DMS53 treated with DMSO at 0.1 percent for 48 hours (cell line): Measurements from ENCODE around the gene CALB2.
"Not testable (repeated sequence)": the region's sequence is repeated elsewhere in the genome, so short reads cannot be mapped to it uniquely, and the experiment has no call there.

Experiments
- DNase-seq: peaks from one replicate; lab custom pipeline; 2025; ENCODE audit not compliant: unreplicated experiment; lab: John Stamatoyannopoulos, UW

CALB2 gene

DNA sequence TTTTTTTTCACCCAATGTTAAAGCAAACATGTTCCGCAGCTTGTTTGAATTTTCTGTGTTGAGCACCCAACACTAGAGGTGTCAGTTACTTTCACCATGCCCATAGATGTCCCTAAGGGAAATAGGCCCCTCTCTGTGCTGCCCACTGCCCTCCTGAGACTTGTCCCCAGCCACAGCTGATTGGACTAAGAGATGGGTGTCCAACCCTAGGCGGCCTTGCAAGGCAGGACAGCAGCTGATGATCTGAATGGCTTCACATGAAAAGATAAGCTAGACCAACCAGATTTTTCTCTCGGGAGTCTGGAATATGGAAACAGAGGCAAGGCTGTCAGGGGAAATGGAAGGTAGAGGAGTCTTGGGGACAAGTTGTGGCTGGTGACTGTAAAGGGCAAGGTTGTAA is 6.1 kb upstream of the CALB2 start:
- no peak for DNase-seq

- no peak for DNase-seq
Observed at GRCh38 chr16:71352963-71353460, 5.5 kb upstream of the CALB2 start.

DNA sequence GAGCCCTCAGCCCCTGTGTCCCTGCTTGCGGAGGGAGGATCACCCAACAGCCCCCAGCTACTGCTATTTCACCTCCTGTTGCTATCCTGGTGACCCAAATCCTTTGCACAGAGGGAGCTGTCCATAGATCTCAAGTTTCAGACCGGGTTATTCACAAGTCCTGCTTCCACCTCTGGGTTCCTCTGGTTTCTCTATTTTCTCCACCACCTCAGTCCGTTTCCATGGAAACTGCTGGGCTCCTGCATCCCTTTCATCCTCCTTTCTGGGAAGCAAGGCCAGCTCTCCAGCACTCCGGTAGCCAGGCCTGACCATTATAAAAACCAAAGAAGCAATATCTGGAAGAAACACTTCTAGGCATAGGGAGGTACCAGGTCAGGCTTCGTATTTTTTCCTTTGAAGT is 4.8 kb upstream of the CALB2 start:
- no peak for DNase-seq

DNA sequence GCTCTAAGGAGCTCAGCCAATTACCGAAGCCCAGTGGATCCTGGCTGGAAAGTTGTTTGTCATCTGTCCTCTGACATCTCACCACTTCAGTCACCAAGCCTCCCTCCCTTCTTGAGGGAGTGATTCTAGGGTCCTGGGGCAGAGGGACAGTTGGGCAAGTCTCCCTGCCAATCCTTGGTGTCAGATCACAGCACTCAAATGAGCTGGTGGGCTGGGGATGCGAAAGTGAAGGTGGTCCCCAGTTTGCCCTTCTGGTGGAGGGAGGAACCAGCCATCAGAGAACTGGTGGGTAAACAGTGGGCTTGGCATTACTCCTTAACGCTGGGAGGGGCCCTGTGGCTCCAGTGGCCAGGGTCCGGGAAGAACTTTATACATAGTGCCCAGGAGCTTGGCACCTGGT is 4.4 kb upstream of the CALB2 start:
- no peak for DNase-seq

DNA sequence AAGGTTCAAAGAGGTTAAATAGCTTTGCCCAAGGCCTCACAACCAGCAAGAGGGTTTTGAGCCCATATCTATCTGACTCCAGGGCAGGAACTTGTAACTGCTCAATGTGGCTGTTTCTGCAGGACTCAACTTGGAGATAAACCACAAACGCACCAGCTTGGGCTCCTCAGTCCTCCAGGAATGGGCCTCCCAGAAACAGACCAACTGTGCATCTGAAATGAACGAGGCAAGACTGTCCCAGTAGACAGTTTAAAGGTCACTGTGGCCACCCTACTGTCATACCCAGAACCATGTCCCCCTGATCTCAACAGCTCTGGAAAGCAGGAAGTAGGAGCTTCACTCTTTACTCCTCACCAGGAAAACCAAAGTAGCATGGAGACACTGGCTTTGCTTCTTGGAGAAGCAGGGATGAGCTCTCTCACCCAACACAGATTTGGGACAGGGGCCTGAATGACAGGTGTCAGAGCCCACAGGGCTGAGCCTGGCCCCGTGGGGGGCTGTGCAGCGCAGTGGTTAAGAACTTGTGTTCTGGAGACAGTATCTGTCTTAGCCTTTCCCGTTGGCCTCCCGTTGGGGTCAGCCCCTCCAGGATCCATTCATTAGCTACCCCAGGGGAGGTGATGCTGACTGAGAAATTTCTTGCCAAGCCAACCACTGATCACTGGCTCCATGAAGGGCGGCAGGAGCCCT is 2.3 kb upstream of the CALB2 start:
- no peak for DNase-seq

- not testable (repeated sequence) for DNase-seq
Observed at GRCh38 chr16:71356936-71357335, 1.6 kb upstream of the CALB2 start.

DNA sequence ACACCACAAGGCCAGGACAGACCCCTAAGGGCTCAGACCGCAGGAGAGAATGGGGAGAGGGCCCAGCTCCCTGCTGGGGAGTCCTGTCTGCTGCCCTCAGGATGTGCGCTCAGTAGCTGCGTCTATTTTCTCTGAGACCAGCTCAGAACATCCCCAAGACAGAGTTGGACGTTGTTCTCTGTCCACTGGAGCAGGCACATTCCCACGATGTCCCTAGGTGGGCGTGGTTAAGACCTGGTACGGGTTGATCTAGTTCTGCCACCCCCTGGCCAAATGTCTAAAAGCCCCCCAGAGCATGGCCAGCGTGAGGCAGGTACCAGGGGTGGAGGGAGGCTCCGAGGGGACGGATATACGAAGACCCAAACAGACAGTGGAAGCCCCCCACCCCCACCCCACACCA is 842 bp upstream of the CALB2 start:
- no peak for DNase-seq

DNA sequence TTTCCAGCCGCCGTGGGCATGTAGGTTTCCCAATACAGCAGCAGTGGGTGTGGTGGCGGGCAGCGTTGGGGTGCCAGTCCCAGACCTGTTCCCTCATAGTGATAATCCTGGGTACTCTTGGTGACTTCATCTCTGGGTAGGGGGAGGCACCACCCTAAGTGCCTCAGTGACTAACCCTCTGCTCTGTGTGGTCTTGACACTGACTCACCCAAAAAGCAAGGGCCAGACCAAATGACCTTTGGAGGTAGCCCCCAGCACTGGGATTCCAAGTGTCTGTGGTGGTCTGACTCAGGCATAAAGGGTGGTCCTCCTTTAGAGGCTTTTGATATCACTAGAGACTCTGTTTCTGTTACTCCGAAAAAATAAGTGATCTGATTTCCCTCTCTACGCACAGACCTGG is 908 bp downstream of the CALB2 start:
- DNase-seq = no peak

DNA sequence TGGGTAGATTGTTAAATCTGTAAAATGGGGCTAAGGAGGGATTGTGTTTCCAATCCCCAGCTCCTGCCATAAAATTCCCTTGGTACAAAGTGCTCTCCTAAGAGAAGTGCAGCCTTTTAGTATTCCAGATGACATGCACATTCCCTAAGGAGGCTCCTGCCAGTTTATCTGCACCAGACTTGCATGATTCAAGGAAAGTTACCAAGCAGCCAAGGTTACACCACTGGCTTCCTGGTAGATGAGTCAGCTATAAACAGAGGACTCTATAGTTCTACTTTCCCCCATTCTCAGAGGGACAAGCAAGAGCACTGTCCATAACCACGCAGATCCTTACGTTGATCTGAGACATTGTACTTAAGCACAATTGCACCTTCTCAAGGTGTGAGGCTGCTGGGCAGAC is 1.9 kb downstream of the CALB2 start:
- DNase-seq = no peak

GRCh38 chr16:71364133-71364681 is 5.7 kb downstream of the CALB2 start:
- DNase-seq = no peak

DNA sequence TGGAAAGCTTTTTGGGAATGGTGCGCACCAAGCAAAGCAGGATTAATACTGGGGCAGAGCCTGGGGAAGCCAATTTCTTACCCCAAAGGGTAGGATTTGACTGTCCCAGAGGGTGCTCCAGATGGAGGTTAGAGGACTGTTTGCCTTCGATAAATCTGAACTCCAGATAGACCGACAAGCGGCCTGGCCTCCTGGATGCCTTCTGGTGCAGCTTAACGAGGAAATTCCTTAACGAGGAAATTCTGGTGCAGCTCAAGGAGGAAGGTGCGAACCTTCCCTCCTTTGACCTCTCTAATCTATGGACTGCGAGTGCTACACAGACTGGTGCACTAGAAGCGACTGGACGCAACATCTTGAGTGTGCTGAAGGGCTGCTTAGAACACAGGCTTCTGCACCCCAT is 6.5 kb downstream of the CALB2 start:
- DNase-seq = no peak

GRCh38 chr16:71367241-71367976 is 8.9 kb downstream of the CALB2 start:
- DNase-seq = peak; percentile 39

GRCh38 chr16:71368958-71369357 is 10.4 kb downstream of the CALB2 start:
- no peak for DNase-seq

DNA sequence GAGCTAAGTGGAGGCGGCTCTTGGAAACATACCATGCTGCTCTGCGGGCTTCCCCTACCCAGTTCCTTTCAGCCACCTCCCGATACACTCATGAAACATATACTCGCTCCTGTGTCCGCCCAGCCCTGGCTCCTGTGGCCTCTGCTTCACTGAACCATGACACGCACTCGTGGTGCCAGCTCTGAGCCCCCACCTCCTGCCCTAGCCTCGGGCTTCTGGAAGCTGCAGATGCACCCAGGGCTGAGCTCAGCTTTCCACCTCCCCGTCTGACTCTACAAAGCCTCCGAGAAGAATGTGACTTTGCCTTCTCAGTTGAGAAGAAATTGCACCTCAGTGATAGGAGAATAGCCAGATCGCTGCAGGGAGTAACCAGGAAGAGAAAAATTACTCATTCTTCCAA is 11.0 kb downstream of the CALB2 start:
- no peak for DNase-seq

DNA sequence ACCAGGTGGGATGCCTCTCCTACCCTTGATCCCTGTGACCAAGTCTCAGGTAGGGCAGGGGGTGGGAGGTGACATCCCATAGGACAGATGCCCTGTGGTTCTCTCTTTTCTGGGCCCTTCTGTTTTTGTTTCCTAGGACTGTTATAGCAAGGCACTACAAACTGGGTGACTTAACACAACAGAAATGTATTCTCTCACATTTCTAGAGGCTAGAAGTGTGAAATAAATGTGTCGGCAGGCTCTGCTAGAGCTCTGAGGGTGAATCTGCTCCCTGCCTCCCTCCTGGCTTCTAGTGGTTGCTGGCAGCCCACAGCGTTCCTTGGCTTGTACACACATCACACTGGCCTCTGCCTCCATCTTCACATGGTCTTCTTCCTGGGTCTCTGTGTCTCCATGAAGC is 12.7 kb downstream of the CALB2 start:
- DNase-seq = no peak

- no peak for DNase-seq
Observed at GRCh38 chr16:71373073-71373472, 14.6 kb downstream of the CALB2 start.

- no peak for DNase-seq
Observed at GRCh38 chr16:71376465-71377157, 18.1 kb downstream of the CALB2 start.

DNA sequence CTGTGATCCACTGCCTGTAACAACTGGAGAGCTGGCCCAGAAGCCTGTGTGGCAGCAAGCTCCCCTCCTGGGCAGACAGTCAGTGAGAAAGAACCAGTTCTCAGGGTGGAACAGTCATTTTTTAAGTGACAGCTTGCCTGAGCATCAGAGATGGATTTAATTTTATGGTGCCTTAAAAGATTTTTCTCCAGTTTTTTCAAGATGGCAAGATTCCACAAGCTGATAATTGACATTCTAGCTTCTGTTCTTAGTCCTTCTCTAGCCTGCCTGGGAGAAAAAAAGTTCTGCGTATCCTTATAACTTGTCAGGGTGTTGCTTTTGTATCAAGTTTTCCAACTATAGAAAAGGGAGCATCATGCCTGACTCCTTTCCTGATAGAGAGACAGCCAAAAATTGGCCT is 21.2 kb downstream of the CALB2 start:
- no peak for DNase-seq

- DNase-seq = no peak
Observed at GRCh38 chr16:71380831-71381230, 22.3 kb downstream of the CALB2 start.

DNA sequence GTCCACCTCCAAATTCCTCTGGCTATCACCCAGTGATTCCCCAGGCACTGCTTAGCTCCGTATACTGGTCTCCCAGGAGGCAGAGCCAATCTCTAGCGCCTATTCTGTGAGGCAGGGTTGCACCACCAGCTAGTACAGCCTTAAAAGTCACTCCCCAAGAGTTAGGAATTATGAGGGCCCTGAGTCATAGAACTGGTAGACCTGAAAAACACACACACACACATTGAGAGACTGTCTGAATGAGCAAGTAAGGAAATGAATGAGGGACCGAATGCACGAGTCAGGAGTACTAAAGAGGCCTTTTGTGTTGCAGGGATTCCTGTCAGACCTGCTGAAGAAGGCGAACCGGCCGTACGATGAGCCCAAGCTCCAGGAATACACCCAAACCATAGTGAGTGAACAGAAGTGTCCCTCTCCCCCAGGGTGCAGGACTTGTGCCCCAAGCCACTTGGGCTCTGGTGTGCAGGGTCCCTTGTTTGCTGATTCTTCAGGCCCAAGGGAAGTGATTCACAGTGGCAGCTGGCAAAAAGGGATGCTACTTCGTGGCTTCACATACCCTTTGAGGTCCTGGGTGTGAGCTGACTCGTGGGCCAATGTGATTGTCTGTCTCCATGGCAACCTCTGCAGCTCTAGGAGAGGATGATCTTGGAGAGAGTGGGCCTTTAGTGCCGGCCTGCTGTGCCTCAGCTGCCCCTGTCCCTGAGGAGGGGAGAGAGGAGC is 24.7 kb downstream of the CALB2 start:
- DNase-seq = no peak

DNA sequence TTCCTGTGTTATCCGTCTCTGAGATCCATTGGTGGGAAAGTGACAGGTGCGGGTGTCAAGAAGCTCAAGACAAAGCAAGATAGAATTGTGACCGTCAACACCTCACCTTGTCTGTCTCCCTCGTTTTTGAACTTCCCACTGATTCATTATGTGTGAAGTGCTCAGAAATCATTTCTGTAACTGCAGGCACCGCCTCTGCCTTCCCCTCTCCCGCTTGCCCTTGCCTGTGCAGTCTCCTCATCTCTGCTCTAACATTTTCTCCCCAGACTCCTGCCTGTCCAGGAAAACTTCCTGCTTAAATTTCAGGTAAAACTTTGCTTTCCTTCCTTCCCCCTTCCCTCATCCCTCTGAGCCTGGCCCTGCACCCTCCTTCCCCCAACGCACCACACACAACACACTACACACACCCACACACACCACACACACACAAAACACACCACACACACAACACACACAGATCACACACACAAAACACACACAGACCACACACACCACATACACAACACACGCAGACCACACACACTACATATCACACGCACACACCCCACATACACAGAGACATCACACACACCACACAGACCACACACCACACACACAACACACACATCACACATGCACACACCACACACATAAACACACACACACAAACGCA is 25.7 kb downstream of the CALB2 start:
- DNase-seq = no peak
